ENCODE measurements around the gene APOB.
A peak's percentile ranks its signal among the peaks of the same experiment; 100 is the strongest.

Gene APOB

DNA sequence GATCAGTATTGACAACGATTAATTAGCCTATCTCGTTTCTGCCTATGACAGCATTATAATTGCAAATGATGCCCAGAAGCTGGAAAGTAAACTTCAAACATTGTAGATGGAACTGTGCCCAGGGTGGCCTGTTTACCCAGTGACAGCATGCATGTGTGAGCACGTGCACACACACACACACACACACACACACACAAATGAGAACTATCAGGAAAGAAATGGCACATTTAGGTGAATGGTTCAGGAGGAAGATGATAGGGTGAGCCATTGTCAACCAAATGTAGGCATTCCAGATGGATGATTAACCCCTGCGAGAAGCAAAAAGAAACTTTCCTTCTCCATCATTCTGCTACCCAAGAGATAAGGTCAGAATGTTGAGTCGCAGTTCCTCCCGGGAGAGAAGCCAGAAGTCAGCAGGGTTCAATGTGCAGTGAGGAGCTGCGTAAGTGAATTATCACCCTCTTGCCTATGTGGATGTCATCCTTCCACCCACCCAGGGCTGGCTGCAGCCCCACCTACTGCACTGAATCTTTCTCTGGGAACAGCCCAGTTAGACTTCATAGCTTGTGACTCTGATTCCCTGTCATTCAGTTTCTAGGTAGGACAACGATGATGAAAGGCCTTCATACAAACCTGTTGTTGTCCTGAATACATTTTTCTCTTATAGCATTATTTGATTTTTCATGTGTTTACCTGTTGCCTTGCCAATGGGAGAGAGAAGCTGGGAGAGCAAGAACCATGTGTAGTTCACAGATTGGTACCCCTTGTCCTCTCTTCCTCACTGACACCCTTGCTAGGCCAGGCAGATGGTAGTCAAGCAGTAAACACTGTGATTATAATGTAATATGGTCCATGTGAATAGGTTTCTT lies 3.5 kb upstream of the APOB start:
- no peak overlapping the region for H3K4me3 ChIP-seq (ENCODE audit: insufficient read depth, low read depth, low read length, poor library complexity, severe bottlenecking)
- no peak overlapping the region for H3K27ac ChIP-seq (ENCODE audit: insufficient read depth, low read length, poor library complexity, severe bottlenecking)
- no peaks in the 10 kb centered on the region for H3K36me3 ChIP-seq (ENCODE audit: control insufficient read depth, insufficient read depth, low read length)
- no peaks in the 10 kb centered on the region for H3K4me1 ChIP-seq (ENCODE audit: control insufficient read depth, insufficient read depth, low read length, poor library complexity, severe bottlenecking)
- no peaks in the 10 kb centered on the region for H3K9me3 ChIP-seq (ENCODE audit: control insufficient read depth, low read length)
- peaks cover 5% of the 10 kb centered on the region for H3K27me3 ChIP-seq (replicated peaks; ENCODE audit: control insufficient read depth, insufficient read depth, low read length, poor library complexity, severe bottlenecking)
- no peak for DNase-seq

DNA sequence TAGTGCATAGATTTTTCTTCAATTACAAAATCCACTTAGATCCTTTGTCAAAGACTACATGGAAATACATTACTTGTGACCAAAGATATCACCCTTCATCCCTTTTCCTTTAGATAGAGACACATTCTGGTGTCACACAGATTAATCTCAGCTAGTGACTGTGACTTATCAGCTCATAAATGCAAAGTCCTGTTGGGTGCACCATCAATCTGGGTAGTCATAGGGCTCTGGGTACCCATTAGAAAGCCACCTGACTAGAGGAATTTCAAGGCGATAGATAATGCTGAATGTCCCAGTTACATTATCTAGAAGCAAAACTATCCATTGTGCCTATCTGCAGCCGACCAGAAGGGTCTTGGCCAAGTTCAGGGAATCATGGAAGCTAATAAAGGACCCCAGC lies 2.6 kb upstream of the APOB start:
- Histone ChIP-seq H3K27me3 (replicated peaks; ENCODE audit: control insufficient read depth, insufficient read depth, low read length, poor library complexity, severe bottlenecking) (peaks cover 5% of the 10 kb centered on the region), H3K9me3 (ENCODE audit: control insufficient read depth, low read length) (no peaks in the 10 kb centered on the region), H3K36me3 (ENCODE audit: control insufficient read depth, insufficient read depth, low read length) (no peaks in the 10 kb centered on the region), H3K27ac (ENCODE audit: insufficient read depth, low read length, poor library complexity, severe bottlenecking) (no peak overlapping the region), H3K4me3 (ENCODE audit: insufficient read depth, low read depth, low read length, poor library complexity, severe bottlenecking) (no peak overlapping the region), H3K4me1 (ENCODE audit: control insufficient read depth, insufficient read depth, low read length, poor library complexity, severe bottlenecking) (no peaks in the 10 kb centered on the region)
- DNase-seq, result no peak

DNA sequence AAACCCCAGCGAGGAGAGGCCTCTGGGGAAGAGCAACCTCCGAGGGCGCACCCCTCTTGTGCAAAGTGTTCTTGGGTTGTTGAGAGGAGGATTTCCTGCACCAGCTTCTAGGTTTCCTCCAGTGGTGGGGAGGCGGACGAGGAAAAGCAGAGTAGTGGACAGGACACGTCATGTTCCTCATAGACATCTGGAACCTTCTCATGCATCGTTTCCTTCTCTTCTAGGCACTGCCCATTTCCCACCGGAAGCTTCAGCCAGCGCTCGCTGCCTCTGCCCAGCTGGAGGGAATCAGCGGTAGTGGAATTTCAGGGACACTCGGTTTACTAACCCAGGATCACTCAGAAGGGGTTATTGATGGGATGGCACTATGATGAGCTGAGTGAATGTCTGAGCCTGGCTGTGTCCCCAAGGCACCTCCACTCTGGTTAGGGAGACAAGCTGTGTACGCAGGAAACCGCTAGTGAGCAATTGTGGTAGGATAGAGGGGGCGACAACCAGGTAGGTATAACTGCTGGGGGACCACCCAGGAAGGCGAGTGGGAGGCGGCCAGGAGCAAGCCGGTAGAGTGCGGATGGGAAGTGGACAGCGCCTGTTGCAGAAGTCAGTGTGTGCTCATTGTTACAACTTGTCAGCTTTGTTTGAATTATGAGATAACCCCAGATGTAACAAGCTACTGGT lies 960 bp upstream of the APOB start:
- DNase-seq, result no peak
- no peaks in the 10 kb centered on the region for H3K9me3 ChIP-seq (ENCODE audit: control insufficient read depth, low read length)

DNA sequence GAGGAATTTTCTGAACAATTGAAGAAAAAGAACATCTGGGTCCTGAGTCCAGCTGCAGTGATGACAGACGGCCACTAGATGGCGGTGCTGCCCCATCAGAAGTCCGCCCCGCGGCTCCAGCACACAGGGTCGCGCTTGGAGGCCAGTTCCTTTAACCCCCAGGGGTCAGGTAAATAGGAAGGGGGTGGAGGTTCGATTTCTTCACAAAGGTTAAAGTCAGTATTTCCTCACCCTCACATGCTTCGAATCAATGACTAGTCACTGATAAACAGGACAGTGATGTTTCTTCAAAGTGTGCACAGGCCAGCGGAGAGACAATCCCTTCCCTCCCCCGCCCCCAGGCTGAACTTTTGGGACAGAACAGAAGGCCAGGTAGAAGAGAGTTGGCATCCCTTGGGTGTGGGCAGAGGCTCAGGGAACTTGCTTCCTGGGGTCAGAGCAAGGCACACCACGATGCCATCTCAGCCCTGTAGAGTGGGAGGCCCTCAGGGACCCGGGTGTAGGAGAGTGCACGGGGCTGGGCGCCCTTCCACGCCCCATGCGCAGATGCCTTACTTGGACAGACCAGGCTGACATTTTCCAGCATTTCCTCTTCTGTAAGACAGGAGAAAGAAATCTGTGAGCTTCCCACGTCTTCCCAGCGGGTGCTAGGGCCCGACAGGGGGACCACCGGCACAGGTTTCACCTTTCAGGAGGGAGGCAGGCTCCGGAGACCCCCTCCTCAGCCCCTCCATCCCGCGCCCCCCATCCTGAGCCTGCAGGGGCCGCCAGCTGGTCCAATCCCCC lies 722 bp downstream of the APOB start:
- no peaks in the 10 kb centered on the region for H3K9me3 ChIP-seq (ENCODE audit: control insufficient read depth, low read length)
- H3K27me3 ChIP-seq (replicated peaks; ENCODE audit: control insufficient read depth, insufficient read depth, low read length, poor library complexity, severe bottlenecking), result peaks cover 5% of the 10 kb centered on the region
- H3K27ac ChIP-seq (ENCODE audit: insufficient read depth, low read length, poor library complexity, severe bottlenecking), result no peak overlapping the region
- H3K4me3 ChIP-seq (ENCODE audit: insufficient read depth, low read depth, low read length, poor library complexity, severe bottlenecking), result no peak overlapping the region
- no peaks in the 10 kb centered on the region for H3K36me3 ChIP-seq (ENCODE audit: control insufficient read depth, insufficient read depth, low read length)
- DNase-seq, result peak in 1 of 3 donors; percentile 24
- H3K4me1 ChIP-seq (ENCODE audit: control insufficient read depth, insufficient read depth, low read length, poor library complexity, severe bottlenecking), result no peaks in the 10 kb centered on the region

More for the DNA sequence above, 960 bp upstream of the APOB start:
- H3K4me3 ChIP-seq (ENCODE audit: insufficient read depth, low read depth, low read length, poor library complexity, severe bottlenecking), result no peak overlapping the region
- no peaks in the 10 kb centered on the region for H3K36me3 ChIP-seq (ENCODE audit: control insufficient read depth, insufficient read depth, low read length)
- H3K4me1 ChIP-seq (ENCODE audit: control insufficient read depth, insufficient read depth, low read length, poor library complexity, severe bottlenecking), result no peaks in the 10 kb centered on the region
- peaks cover 5% of the 10 kb centered on the region for H3K27me3 ChIP-seq (replicated peaks; ENCODE audit: control insufficient read depth, insufficient read depth, low read length, poor library complexity, severe bottlenecking)
- H3K27ac ChIP-seq (ENCODE audit: insufficient read depth, low read length, poor library complexity, severe bottlenecking), result no peak overlapping the region

DNA sequence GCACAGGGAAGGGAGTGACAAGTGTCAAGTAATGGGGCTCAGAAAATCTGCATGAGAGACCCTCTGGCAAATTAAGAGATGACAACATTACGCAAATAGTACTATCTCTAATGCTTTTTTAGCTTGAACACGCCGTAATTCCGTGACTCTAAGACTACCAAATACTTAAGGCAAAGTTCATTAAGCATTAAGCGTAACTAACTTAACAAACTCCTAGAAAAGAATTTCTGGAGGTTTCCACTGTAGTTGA lies 1.2 kb downstream of the APOB start:
- Histone ChIP-seq H3K9me3 (ENCODE audit: control insufficient read depth, low read length) (no peaks in the 10 kb centered on the region), H3K27ac (ENCODE audit: insufficient read depth, low read length, poor library complexity, severe bottlenecking) (no peak overlapping the region), H3K27me3 (replicated peaks; ENCODE audit: control insufficient read depth, insufficient read depth, low read length, poor library complexity, severe bottlenecking) (peaks cover 5% of the 10 kb centered on the region), H3K4me3 (ENCODE audit: insufficient read depth, low read depth, low read length, poor library complexity, severe bottlenecking) (no peak overlapping the region), H3K4me1 (ENCODE audit: control insufficient read depth, insufficient read depth, low read length, poor library complexity, severe bottlenecking) (no peaks in the 10 kb centered on the region), H3K36me3 (ENCODE audit: control insufficient read depth, insufficient read depth, low read length) (no peaks in the 10 kb centered on the region)
- no peak for DNase-seq

DNA sequence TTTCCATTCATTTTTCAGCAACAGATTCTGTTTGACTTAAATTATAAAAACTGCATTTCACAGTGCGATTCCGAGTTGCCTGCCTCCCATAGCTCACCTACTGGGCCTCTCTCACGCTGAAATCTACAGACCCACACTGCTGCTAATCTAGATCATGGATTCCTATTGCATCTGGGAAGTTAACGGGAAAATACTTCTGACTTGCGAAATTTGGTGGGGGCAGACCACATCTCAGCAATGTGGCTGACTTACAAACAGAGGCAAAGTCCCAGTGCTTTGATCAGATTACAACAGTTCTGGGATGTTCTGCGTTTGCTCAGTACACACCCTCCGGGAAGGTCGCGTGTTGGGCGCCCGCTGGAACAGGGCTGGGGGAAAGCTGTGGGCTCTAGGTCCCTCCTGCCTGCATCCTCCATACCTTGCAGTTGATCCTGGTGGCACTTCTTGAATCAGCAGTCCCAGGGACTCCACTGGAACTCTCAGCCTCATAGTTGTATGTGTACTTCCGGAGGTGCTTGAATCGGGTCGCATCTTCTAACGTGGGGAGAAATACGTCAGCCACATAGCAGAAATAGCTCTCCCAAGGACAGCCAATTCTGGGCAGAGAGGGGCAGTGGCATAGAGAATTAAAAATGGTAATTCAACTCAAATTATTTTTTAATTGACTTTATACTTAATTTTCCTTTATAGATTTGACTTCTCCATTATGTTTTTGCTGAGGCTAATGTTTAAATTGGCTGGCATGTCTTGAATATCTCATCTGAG lies 1.7 kb downstream of the APOB start:
- no peak for DNase-seq
- Histone ChIP-seq H3K4me3 (ENCODE audit: insufficient read depth, low read depth, low read length, poor library complexity, severe bottlenecking) (no peak overlapping the region), H3K27ac (ENCODE audit: insufficient read depth, low read length, poor library complexity, severe bottlenecking) (no peak overlapping the region)

DNA sequence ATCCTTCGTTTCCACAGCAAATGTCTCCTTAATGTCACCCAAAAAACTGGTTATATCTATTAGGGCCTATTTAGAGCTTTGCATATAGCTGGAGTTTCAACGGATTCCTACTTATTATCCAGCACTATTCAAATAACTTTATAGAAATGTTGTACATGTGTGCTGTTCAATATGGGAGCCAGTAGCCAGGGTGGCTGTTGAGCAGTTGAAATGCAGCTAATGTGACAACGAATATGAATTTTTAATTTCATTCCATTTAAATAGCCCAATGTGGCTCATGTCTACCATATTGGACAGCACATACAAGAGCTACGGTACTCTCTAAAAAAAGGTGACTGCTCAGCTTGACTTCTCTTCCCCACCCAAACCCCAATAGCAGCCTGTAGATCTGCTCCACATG lies 2.4 kb downstream of the APOB start:
- no peak overlapping the region for H3K4me3 ChIP-seq (ENCODE audit: insufficient read depth, low read depth, low read length, poor library complexity, severe bottlenecking)
- H3K4me1 ChIP-seq (ENCODE audit: control insufficient read depth, insufficient read depth, low read length, poor library complexity, severe bottlenecking), result no peaks in the 10 kb centered on the region
- no peak overlapping the region for H3K27ac ChIP-seq (ENCODE audit: insufficient read depth, low read length, poor library complexity, severe bottlenecking)
- DNase-seq, result no peak
- H3K9me3 ChIP-seq (ENCODE audit: control insufficient read depth, low read length), result no peaks in the 10 kb centered on the region
- H3K36me3 ChIP-seq (ENCODE audit: control insufficient read depth, insufficient read depth, low read length), result no peaks in the 10 kb centered on the region
- peaks cover 5% of the 10 kb centered on the region for H3K27me3 ChIP-seq (replicated peaks; ENCODE audit: control insufficient read depth, insufficient read depth, low read length, poor library complexity, severe bottlenecking)

More for the DNA sequence above, 1.7 kb downstream of the APOB start:
- no peaks in the 10 kb centered on the region for H3K36me3 ChIP-seq (ENCODE audit: control insufficient read depth, insufficient read depth, low read length)
- H3K9me3 ChIP-seq (ENCODE audit: control insufficient read depth, low read length), result no peaks in the 10 kb centered on the region
- H3K4me1 ChIP-seq (ENCODE audit: control insufficient read depth, insufficient read depth, low read length, poor library complexity, severe bottlenecking), result no peaks in the 10 kb centered on the region
- peaks cover 5% of the 10 kb centered on the region for H3K27me3 ChIP-seq (replicated peaks; ENCODE audit: control insufficient read depth, insufficient read depth, low read length, poor library complexity, severe bottlenecking)

DNA sequence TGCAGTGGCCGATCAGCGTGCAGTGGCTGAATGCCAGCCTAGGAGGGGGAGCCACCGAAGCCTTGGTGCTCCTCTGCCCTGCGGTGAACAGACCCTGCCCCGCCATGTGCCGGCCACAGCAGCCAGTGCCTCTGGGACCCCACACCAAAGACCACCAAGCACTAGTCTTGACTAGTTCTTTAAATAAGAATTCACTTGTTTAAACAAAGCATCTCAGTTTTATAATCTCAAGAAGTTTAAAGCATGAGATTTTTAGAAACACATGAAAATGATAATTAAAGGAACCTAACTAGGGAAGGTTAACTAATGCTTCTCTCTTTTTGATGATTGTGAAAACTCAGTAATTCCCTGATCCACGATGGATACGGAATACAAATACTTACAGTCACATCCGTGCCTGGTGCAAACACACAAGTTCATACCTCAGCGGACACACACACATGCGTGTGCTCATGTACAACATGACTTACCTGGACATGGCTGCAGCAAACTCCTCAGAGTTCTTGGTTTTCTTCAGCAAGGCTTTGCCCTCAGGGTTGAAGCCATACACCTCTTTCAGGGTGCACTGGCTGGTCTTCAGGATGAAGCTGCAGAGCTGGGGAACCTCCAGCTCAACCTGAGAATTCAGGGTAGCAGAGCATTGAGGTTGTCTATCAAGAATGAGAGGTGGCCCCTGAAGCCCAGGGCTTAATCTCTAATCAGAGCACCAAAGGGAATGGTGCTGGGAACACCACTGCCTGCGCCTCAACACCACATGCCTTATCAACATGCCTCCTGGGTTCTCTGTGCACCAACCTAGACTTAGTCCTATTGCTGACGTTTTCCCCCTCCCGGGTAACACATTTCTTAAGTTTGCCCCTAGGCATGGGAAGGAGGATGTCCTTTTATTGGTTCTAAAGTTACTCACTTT lies 3.1 kb downstream of the APOB start:
- H3K36me3 ChIP-seq (ENCODE audit: control insufficient read depth, insufficient read depth, low read length), result no peaks in the 10 kb centered on the region
- H3K4me3 ChIP-seq (ENCODE audit: insufficient read depth, low read depth, low read length, poor library complexity, severe bottlenecking), result no peak overlapping the region
- H3K27me3 ChIP-seq (replicated peaks; ENCODE audit: control insufficient read depth, insufficient read depth, low read length, poor library complexity, severe bottlenecking), result peaks cover 5% of the 10 kb centered on the region
- no peak for DNase-seq
- no peak overlapping the region for H3K27ac ChIP-seq (ENCODE audit: insufficient read depth, low read length, poor library complexity, severe bottlenecking)
- no peaks in the 10 kb centered on the region for H3K4me1 ChIP-seq (ENCODE audit: control insufficient read depth, insufficient read depth, low read length, poor library complexity, severe bottlenecking)
- no peaks in the 10 kb centered on the region for H3K9me3 ChIP-seq (ENCODE audit: control insufficient read depth, low read length)

DNA sequence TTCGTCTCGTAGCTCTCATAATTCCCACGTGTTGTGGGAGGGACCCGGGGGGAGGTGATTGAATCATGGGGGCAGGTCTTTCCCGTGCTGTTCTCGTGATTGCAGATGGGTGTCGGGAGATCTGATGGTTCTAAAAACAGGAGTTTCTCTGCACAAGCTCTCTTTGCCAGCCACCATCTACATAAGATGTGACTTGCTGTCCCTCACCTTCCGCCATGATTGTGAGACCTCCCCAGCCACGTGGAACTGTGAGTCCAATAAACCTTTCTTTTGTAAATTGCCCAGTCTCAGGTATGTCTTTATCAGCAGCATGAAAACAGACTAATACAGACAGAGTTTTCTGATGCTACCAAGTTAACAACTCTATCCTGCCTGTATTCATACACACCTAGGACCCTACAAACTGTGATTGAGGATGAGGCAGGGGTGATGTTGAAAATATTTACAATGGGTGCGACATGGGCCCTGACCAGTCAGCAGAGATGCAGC lies 3.9 kb downstream of the APOB start:
- Histone ChIP-seq H3K9me3 (ENCODE audit: control insufficient read depth, low read length) (no peaks in the 10 kb centered on the region), H3K4me3 (ENCODE audit: insufficient read depth, low read depth, low read length, poor library complexity, severe bottlenecking) (no peak overlapping the region), H3K27ac (ENCODE audit: insufficient read depth, low read length, poor library complexity, severe bottlenecking) (no peak overlapping the region), H3K36me3 (ENCODE audit: control insufficient read depth, insufficient read depth, low read length) (no peaks in the 10 kb centered on the region), H3K4me1 (ENCODE audit: control insufficient read depth, insufficient read depth, low read length, poor library complexity, severe bottlenecking) (no peaks in the 10 kb centered on the region), H3K27me3 (replicated peaks; ENCODE audit: control insufficient read depth, insufficient read depth, low read length, poor library complexity, severe bottlenecking) (peaks cover 5% of the 10 kb centered on the region)
- no peak for DNase-seq

Measured in effector memory CD4-positive, alpha-beta T cell (primary cell).